A673 (cell line): ENCODE results near the gene ZNRF2. TPM values are rescaled to one million over a fixed set of nuclear protein-coding genes. Genes with fewer than 3 reads are reported as not detected.

ENCODE experiments used
- BruUV-seq: library from RNA; stranded (reverse); fragments of 400-500 nt; replicated peaks from 2 replicates; lab custom pipeline; 2021; lab: Mats Ljungman, UMichigan
- CTCF ChIA-PET: fragments of 300-600 bp; sonication (Branson Sonifier 250); formaldehyde crosslinking; loops from one replicate; lab custom pipeline; 2022; ENCODE audit warnings: antibody characterized with exemption; lab: Charles Lee
- POLR2A ChIA-PET: fragments of 300-600 bp; sonication (Branson Sonifier 250); formaldehyde crosslinking; loops from one replicate; lab custom pipeline; 2022; ENCODE audit warnings: antibody characterized with exemption; ENCODE audit not compliant: low non-redundant PET; lab: Charles Lee
- DNase-seq: peaks from one replicate; pipeline ENCODE4 v3.0.0-alpha.2; 2015; ENCODE audit warnings: low spot score
- H3K27ac ChIP-seq: fragments of 200-600 bp; sonication (generic); 2 replicates; pipeline ENCODE4 v1.5.1; 2016; ENCODE audit warnings: mixed run types, low read depth, mild to moderate bottlenecking, mixed read lengths, antibody characterized with exemption, low read length; ENCODE audit not compliant: poor library complexity, severe bottlenecking
- H3K27me3 ChIP-seq: fragments of 200-600 bp; sonication (generic); replicated peaks from 2 replicates; pipeline ENCODE4 v1.6.1; 2017; ENCODE audit warnings: mixed run types, low read depth, mild to moderate bottlenecking, mixed read lengths, antibody characterized with exemption, low read length; ENCODE audit not compliant: insufficient read depth, poor library complexity
- H3K36me3 ChIP-seq: fragments of 200-600 bp; sonication (generic); 2 replicates; pipeline ENCODE4 v1.6.1; 2016; ENCODE audit warnings: mixed run types, mild to moderate bottlenecking, mixed read lengths, antibody characterized with exemption, low read length; ENCODE audit not compliant: insufficient read depth, poor library complexity, severe bottlenecking
- H3K4me1 ChIP-seq: fragments of 200-600 bp; sonication (generic); 2 replicates; pipeline ENCODE4 v1.6.1; 2017; ENCODE audit warnings: mixed run types, mild to moderate bottlenecking, mixed read lengths, antibody characterized with exemption, low read length; ENCODE audit not compliant: insufficient read depth, poor library complexity, severe bottlenecking
- H3K4me3 ChIP-seq: fragments of 200-600 bp; sonication (generic); 2 replicates; pipeline ENCODE4 v1.5.1; 2016; ENCODE audit warnings: low read depth, mixed run types, mild to moderate bottlenecking, mixed read lengths, low read length; ENCODE audit not compliant: poor library complexity, severe bottlenecking
- H3K9me3 ChIP-seq: fragments of 200-600 bp; sonication (generic); 2 replicates; pipeline ENCODE4 v1.6.1; 2016; ENCODE audit warnings: mixed run types, low read depth, mild to moderate bottlenecking, mixed read lengths, antibody characterized with exemption, low read length; ENCODE audit not compliant: poor library complexity, severe bottlenecking
- CTCF ChIP-seq: fragments of 300-800, 200-600 bp; sonication (generic); conservative IDR thresholded peaks from 2 replicates; pipeline ENCODE4 v1.5.1; 2017; ENCODE audit warnings: low read depth, mild to moderate bottlenecking, antibody characterized with exemption, low read length, moderate library complexity, mixed read lengths
- EZH2 ChIP-seq: fragments of 200-600 bp; sonication (generic); IDR thresholded peaks from 2 replicates; pipeline ENCODE4 v1.6.1; 2017; ENCODE audit warnings: borderline replicate concordance, low read depth, mild to moderate bottlenecking, mixed read lengths, antibody characterized with exemption, low read length; ENCODE audit not compliant: poor library complexity, severe bottlenecking
- intact Hi-C: fragments of 100-400 bp; cut with micrococcal nuclease; formaldehyde crosslinking; loops from one replicate; pipeline ENCODE4 v1.10.0; 2022; ENCODE audit not compliant: unreplicated experiment
- total RNA-seq: library from RNA; stranded (reverse); gene quantifications from 2 replicates; pipeline ENCODE4 v1.2.3, GENCODE V29; 2021

The ZNRF2 gene
- total RNA-seq, 1 experiment from 2014 or later = 8.1 TPM

- intact Hi-C loops = no loop called here
- TF ChIP-seq CTCF (no peak), EZH2 (no peak)
These were observed 24.9 kb downstream of the ZNRF2 start for GRCh38 chr7:30309302-30309701.

GRCh38 chr7:30309842-30310435 is 25.5 kb downstream of the ZNRF2 start:
- ChIA-PET POLR2A (no interaction called here), CTCF (no interaction called here)
- no TSS peak for BruUV-seq
- Histone ChIP-seq H3K9me3 (no peaks in the 10 kb centered on the region), H3K36me3 (no peaks in the 10 kb centered on the region), H3K27me3 (no peaks in the 10 kb centered on the region), H3K4me1 (peaks cover 20% of the 10 kb centered on the region), H3K4me3 (no peak overlapping the region), H3K27ac (no peak overlapping the region)
- TF ChIP-seq EZH2 = no peak
- TF ChIP-seq CTCF = no peak
- no peak for DNase-seq
- intact Hi-C loops = no loop called here

More at GRCh38 chr7:30309302-30309701, 24.9 kb downstream of the ZNRF2 start:
- no TSS peak for BruUV-seq
- Histone ChIP-seq H3K27me3 (no peaks in the 10 kb centered on the region), H3K27ac (no peak overlapping the region), H3K4me3 (no peak overlapping the region), H3K9me3 (no peaks in the 10 kb centered on the region), H3K4me1 (peaks cover 20% of the 10 kb centered on the region), H3K36me3 (no peaks in the 10 kb centered on the region)
- CTCF ChIA-PET = no interaction called here
- no peak for DNase-seq
- POLR2A ChIA-PET = no interaction called here

GRCh38 chr7:30310674-30311362 is 26.4 kb downstream of the ZNRF2 start:
- intact Hi-C loops = no loop called here
- BruUV-seq = no TSS peak
- Histone ChIP-seq H3K9me3 (no peaks in the 10 kb centered on the region), H3K36me3 (no peaks in the 10 kb centered on the region), H3K4me3 (no peak overlapping the region), H3K27me3 (no peaks in the 10 kb centered on the region), H3K27ac (no peak overlapping the region), H3K4me1 (peaks cover 20% of the 10 kb centered on the region)
- ChIA-PET POLR2A (interaction anchor here (0.6 kb wide), 1 partner anchor 193 kb away, joined by 19 read pairs; no protein-coding TSS in a partner anchor), CTCF (no interaction called here)
- TF ChIP-seq EZH2 = no peak
- TF ChIP-seq CTCF = no peak
- no peak for DNase-seq
